HL-60 (cell line): Measurements from ENCODE around the gene SCAMP5.

Experiments used
- CTCF ChIP-seq: IDR thresholded peaks from one replicate; pipeline ENCODE4 v1.5.1; 2011; ENCODE audit warnings: low read length, control low read depth, inconsistent platforms; ENCODE audit not compliant: insufficient read depth
- GABPA ChIP-seq: IDR thresholded peaks from 2 replicates; pipeline ENCODE4 v1.6.1; 2012; ENCODE audit warnings: low read depth
- POLR2AphosphoS5 ChIP-seq: IDR thresholded peaks from 2 replicates; pipeline ENCODE4 v1.6.1; 2012; ENCODE audit warnings: low read depth

GRCh38 chr15:75070674-75071073, 75.3 kb downstream of the SCAMP5 start:
- TF ChIP-seq CTCF (no peak), POLR2AphosphoS5 (no peak), GABPA (no peak)
